NCI-H146 treated with DMSO at 0.1 percent for 48 hours (cell line): Measurements from ENCODE around the gene SCCPDH.
A peak's percentile ranks its signal among the peaks of the same experiment; 100 is the strongest.
"Not testable (repeated sequence)": the region's sequence is repeated elsewhere in the genome, so short reads cannot be mapped to it uniquely, and the experiment has no call there.

Experiments
- DNase-seq: peaks from one replicate; lab custom pipeline; 2025; ENCODE audit not compliant: unreplicated experiment; lab: John Stamatoyannopoulos, UW

SCCPDH gene

DNA sequence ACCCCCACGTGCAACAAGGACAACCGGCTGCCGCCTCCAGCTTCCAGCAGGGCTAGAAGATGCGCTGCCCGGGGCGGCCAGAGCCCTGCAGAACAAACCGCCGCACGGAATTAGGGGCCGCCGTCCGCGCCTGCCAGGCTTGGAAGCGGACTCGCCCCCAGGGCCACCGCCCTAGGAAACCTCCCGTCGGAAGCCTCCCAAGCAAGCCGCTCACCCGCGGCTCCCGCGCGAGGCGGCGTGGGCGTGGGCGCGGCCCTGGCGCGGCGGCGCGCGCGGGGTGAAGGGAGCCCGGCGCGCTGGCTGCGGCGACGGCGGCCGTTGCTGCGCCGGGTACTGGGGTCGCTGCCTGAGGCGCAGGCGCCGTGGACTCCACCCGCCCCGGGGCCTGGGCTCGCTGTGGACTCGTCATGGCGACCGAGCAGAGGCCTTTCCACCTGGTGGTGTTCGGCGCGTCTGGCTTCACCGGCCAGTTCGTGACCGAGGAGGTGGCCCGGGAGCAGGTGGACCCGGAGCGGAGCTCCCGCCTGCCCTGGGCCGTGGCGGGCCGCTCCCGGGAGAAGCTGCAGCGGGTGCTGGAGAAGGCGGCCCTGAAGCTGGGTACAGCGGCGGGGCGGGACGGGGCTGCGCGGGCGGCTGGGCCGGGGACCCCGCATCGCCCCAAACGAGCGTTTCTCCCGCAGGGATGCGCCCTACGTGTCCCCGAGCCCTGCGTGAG is at the start of gene SCCPDH:
TSS of gene SCCPDH (plus strand) at position 394 of the 715 bp plus-strand sequence. CDS start at position 408, 14 bp downstream.
- DNase-seq, result peak; percentile 74

- DNase-seq, result no peak
Observed at GRCh38 chr1:246677842-246678241, 46.4 kb upstream of the SCCPDH start.

GRCh38 chr1:246678816-246679793 is 45.1 kb upstream of the SCCPDH start:
- no peak for DNase-seq

- DNase-seq, result no peak
Observed at GRCh38 chr1:246679794-246680177, 44.4 kb upstream of the SCCPDH start.

DNA sequence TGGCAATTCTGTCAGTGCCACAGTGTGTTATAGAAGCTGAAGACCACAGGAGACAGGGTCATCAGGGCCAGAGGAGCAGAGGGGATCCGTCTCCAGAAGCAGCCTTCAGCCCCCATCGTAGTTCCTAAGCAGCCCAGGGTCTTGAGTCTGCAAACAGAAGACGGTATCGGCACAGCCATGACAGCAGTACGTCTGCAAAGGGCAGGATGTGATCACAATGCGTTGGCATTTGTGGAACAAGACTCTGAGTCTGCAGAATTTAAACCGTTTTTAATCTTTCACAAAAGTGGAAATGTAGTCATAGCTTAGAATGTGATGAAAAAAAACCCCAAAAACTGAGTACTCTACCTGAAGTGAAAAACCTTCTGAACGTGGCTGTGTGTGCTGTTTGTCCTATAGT is 44.0 kb upstream of the SCCPDH start:
- no peak for DNase-seq

DNA sequence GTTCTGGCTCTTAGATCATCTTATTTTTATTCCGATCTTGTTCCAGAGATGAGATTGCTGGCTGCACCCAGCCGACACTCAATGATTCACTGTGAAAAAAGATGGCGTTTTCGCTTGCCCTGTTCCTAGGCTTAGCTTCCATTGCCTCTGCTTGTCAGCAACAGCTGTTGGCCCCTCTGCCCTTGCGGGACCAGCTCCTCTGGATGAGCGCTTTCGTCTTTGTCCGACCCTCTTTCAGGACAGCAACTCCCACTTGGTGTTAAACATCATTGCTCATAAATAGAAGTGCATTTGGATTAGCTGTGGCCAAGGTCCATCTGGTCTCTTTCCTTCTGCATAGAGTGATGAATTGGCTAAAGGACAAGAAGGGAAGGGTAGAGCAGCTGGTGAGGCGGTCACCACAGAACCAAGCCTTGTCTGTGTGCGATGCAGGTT is 43.5 kb upstream of the SCCPDH start:
- no peak for DNase-seq

- no peak for DNase-seq
Observed at GRCh38 chr1:246681900-246682895, 42.0 kb upstream of the SCCPDH start.

DNA sequence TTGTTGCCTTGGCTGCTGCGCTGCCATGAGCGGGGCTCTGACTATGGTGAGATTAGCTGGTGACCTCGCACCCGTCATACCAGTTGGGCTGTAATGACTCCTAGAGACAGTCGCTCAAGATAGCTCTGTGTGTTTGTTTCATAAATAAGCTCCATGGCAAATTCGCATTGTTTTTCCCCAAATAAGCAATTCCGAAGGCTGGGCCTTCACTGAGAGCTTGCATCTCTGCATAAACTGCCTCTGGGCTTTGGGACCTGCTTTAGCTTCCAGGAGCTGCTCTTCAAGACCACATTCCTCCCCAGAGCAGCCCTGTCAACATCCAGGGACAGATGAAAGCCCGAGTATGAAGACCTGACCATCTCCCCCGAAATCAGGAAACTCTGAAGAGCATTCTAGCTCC is 40.7 kb upstream of the SCCPDH start:
- no peak for DNase-seq

DNA sequence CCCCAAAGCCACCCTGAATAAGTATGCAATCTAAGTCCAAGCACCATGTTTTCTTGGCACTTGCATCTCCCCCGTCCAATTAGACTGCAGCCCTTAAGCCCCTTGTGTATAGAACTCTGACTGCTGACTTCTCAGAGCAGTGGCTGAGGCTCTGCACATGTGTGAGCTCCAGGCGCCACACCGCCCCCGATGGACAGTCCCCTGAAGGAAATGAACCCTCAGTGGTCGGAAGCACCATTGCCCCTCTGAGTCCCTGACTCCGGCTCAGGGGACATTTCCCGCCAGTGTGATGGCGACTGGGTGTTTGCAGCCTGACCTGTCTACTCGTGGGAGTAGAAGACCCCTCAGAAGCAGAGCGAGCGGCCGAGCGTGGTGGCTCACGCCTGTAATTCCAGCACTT is 37.2 kb upstream of the SCCPDH start:
- DNase-seq, result no peak

GRCh38 chr1:246689409-246690008 is 34.7 kb upstream of the SCCPDH start:
- DNase-seq, result peak; percentile 93

GRCh38 chr1:246690100-246690499 is 34.1 kb upstream of the SCCPDH start:
- peak; percentile 51 for DNase-seq

GRCh38 chr1:246691622-246692495 is 32.4 kb upstream of the SCCPDH start:
- no peak for DNase-seq

- DNase-seq, result not testable (repeated sequence)
Observed at GRCh38 chr1:246694213-246694895, 29.9 kb upstream of the SCCPDH start.

DNA sequence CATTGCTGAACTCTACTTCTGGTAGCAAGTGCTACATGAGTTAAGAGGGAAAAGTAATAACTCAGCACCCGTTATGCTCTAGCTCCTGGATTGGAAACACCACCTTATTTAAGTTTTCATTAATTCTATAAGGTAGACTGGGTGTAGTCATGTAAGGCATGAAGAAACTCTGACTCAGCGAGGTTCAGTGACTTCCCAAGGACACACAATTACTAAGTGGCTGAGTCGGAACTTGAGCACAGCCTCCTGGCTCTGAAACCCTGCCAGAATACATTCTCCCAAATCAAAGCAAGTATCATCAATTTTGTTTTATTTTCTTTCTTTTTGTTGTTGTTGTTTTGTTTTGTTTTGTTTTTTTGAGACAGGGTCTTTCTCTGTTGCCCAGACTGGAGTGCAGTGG is 29.1 kb upstream of the SCCPDH start:
- no peak for DNase-seq

DNA sequence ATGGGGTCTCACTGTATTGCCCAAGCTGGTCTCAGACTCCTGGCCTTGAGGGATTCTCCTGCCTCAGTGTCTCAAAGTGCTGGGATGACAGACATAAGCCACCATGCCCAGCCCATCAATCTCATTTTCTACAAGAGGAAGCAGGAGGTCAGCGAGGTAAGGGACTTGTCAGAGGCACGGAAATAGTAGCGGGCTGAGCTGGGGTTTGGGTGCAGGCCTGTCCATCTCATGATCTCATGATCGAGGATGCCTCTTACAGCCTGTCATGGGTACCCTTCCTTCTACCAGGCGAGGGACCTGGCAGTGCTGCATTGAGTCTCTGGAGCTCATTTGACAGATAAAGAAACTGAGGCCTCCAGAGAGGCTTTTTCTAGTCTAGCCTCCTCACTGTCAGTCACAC is 28.5 kb upstream of the SCCPDH start:
- DNase-seq, result no peak

DNA sequence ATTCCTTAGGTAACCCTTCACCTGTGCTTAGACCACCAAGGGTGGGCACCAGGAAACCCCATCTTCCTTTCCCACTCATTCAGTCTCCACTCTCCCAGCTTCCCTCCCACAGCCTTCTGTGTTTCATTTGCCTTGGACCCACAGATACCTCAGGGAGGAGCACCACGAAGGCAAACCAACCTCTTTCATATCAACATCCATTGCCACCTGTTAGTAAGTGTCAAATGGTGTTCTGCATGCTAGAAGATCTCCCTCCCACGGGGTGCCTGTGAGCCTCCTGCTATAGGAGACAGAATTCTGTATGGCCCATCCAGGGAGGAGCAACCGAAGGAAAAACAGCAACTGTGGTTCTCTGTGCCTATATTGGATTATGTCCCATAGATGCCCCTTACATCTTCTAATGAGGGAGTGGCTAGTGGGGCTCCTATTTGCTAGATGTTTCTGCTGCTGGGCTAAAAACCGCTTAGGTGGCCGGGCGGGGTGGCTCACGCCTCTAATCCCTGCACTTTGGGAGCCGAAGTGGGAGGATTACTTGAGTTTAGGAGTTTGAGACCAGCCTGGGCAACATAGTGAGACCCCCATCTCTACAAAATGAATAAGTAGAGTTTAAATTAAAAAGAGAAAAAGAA is 25.6 kb upstream of the SCCPDH start:
- no peak for DNase-seq

GRCh38 chr1:246699095-246699735 is 25.0 kb upstream of the SCCPDH start:
- DNase-seq, result peak; percentile 96

DNA sequence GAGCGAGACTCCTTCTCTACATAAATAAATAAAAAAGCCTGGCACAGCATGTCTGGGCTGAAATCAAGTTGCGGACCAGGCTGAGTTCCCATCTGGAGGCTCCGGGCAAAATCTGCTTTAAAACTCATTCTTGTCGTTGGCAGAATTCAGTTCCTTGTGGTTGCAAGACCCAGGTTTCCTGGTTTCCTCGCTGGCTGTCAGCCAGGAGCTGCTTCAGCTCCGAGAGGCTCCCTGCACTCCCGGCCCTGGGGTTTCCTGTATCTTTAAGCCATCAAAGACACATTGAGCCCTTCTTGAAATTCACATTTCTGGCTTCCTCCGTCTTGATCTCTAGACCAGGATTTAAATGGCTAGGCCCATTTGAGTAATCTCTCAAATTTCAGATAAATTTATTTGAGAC is 20.6 kb upstream of the SCCPDH start:
- DNase-seq, result no peak
